ENCODE results near the gene GNG14. TPM values are rescaled to one million over a fixed set of nuclear protein-coding genes. Genes with fewer than 3 reads are reported as not detected.

GNG14 gene
- not detected in 2 replicates for total RNA-seq
- polyA plus RNA-seq = not detected in 2 replicates

DNA sequence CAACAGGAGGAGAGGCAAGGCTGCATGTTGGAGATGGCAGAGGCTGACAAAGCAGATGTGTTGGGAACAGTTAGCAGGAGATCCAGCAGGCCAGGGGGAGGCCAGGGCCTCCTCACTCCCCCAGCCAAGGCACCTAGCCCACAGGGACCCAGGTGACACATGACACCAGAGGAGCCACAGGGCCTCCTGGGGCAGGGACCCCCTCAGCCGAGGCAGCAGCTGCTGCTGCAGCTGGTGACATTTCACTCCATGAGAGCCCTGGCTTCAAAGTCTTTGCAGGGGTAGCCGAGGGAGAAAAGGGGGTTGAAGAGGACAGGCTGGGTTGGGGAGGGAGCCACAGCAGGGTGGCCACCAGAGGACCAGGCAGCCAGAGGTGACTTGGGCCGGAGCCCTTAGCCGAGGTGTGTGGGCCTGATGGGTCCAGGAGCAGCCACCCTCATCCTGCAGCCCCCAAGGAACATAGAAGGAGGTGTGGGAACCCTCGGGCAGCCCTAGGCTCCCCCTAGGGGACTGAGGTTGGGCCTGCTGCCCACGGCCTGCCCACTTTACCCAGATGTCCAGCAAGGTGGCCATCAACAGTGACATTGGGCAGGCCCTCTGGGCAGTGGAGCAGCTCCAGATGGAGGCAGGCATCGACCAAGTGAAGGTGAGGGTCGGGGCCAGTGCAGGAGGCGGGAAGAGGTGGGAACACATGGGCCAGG is at the start of gene GNG14:
Gene GNG14 (plus strand): TSS at position 503 of the 701 bp plus-strand sequence. CDS start 51 bp downstream, at position 554.
- 91% methylated on average over 9 of the region's 9 CpGs for WGBS (ENCODE audit: low lambda C conversion rate, missing lambda C conversion rate)
- Histone ChIP-seq H3K79me2 (no peaks in the 10 kb centered on the region), H3K9me2 (replicated peaks; ENCODE audit: insufficient read depth) (no peaks in the 10 kb centered on the region), H3K9me3 (ENCODE audit: low read depth) (no peaks in the 10 kb centered on the region), H4K20me1 (ENCODE audit: insufficient read depth, poor library complexity, severe bottlenecking) (no peaks in the 10 kb centered on the region), H3K27me3 (no peaks in the 10 kb centered on the region), H3K36me3 (replicated peaks; ENCODE audit: insufficient read depth, low read depth) (no peaks in the 10 kb centered on the region), H3K4me3 (no peak within 1 kb of the TSS), H2AFZ (no peak within 1 kb of the TSS), H3K27ac (no peak within 1 kb of the TSS), H3K4me1 (ENCODE audit: insufficient read depth) (no peaks in the 10 kb centered on the region), H3K4me2 (no peak within 1 kb of the TSS)
- no peak for DNase-seq (ENCODE audit: low spot score)
- TF ChIP-seq EZH2phosphoT487 (IDR thresholded peaks at IDR 0.05; ENCODE audit: low read depth, severe bottlenecking, unreplicated experiment) = no peak
- TF ChIP-seq CTCF (IDR thresholded peaks at IDR 0.05; ENCODE audit: poor library complexity) = no peak
- no peak for TF ChIP-seq EZH2 (IDR thresholded peaks at IDR 0.05; ENCODE audit: borderline replicate concordance)

GRCh38 chr19:12638611-12639182 is 49.1 kb upstream of the GNG14 start:
- no peaks in the 10 kb centered on the region for H3K9me3 ChIP-seq (ENCODE audit: low read depth)
- H3K4me3 ChIP-seq = no peak overlapping the region
- DNase-seq (ENCODE audit: low spot score) = no peak
- no peaks in the 10 kb centered on the region for H3K4me1 ChIP-seq (ENCODE audit: insufficient read depth)
- no peak for TF ChIP-seq CTCF (IDR thresholded peaks at IDR 0.05; ENCODE audit: poor library complexity)
- TF ChIP-seq EZH2 (IDR thresholded peaks at IDR 0.05; ENCODE audit: borderline replicate concordance) = no peak
- TF ChIP-seq EZH2phosphoT487 (IDR thresholded peaks at IDR 0.05; ENCODE audit: low read depth, severe bottlenecking, unreplicated experiment) = no peak
- H3K4me2 ChIP-seq = no peak overlapping the region
- no peaks in the 10 kb centered on the region for H3K27me3 ChIP-seq
- no peaks in the 10 kb centered on the region for H3K36me3 ChIP-seq (replicated peaks; ENCODE audit: insufficient read depth, low read depth)
- H3K27ac ChIP-seq = no peak overlapping the region
- no peaks in the 10 kb centered on the region for H4K20me1 ChIP-seq (ENCODE audit: insufficient read depth, poor library complexity, severe bottlenecking)
- WGBS (ENCODE audit: low lambda C conversion rate, missing lambda C conversion rate) = 99% methylated on average over 21 of the region's 22 CpGs
- H3K9me2 ChIP-seq (replicated peaks; ENCODE audit: insufficient read depth) = no peaks in the 10 kb centered on the region
- H3K79me2 ChIP-seq = no peaks in the 10 kb centered on the region
- H2AFZ ChIP-seq = no peak overlapping the region

DNA sequence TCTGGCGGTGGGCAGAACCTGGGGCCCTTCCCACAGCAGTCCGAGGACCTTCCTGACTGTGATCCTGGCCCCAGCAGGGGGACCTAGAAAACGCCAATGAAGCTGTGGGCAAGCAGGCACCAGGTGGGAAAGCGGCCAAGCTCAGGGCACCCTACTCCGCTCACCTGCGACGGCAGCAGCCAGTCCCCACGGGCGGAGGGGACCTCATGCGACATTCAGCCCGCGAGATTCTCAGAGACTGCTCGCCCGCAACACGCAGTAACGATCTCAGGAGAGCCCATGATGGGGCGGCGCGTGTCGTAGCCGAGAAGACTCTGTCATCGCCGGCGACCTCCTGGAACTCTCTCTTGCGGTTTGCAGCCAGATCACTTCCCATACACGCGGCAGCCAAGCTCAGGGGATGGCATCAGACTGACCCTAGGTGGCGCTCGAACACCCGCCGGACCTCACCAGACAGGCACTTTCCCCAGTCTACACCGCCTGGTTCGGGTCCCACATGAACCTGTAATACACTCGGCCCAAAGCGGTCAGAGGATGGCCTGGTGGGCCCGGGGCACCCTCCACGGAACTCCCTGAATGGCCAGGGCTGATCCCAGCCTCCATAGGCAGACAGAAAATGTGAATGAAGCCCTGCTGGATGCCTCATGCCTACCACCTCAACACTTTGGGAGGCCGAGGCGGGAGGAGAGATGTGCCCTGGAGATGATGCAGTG is 47.7 kb upstream of the GNG14 start:
- Histone ChIP-seq H3K27ac (no peak overlapping the region), H3K36me3 (replicated peaks; ENCODE audit: insufficient read depth, low read depth) (no peaks in the 10 kb centered on the region), H3K9me2 (replicated peaks; ENCODE audit: insufficient read depth) (no peaks in the 10 kb centered on the region), H3K27me3 (no peaks in the 10 kb centered on the region), H3K9me3 (ENCODE audit: low read depth) (no peaks in the 10 kb centered on the region), H3K4me3 (no peak overlapping the region), H2AFZ (peak overlapping the region; percentile 84), H3K79me2 (no peaks in the 10 kb centered on the region), H3K4me2 (peak overlapping the region; percentile 77), H3K4me1 (ENCODE audit: insufficient read depth) (no peaks in the 10 kb centered on the region), H4K20me1 (ENCODE audit: insufficient read depth, poor library complexity, severe bottlenecking) (no peaks in the 10 kb centered on the region)
- 16% methylated on average over 39 of the region's 39 CpGs for WGBS (ENCODE audit: low lambda C conversion rate, missing lambda C conversion rate)
- no peak for TF ChIP-seq EZH2 (IDR thresholded peaks at IDR 0.05; ENCODE audit: borderline replicate concordance)
- peak; percentile 81 for TF ChIP-seq CTCF (IDR thresholded peaks at IDR 0.05; ENCODE audit: poor library complexity)
- peak; percentile 87 for DNase-seq (ENCODE audit: low spot score)

Measured in hepatocyte (in vitro differentiated cells).